Mucosa of descending colon (tissue), 3 donors: ENCODE results near the gene DENND5B. TPM values are rescaled to one million over a fixed set of nuclear protein-coding genes. Genes with fewer than 3 reads are reported as not detected.

Experiments used
- ATAC-seq: fragments of 200-7000 bp; cut with Tn5 transposase; one replicate; pipeline ENCODE4 v1.9.1; 2020; ENCODE audit warnings: mild to moderate bottlenecking, moderate library complexity
- DNase-seq, 3 donors: peaks; one replicate each; pipeline ENCODE4 v3.0.0-alpha.2; 2020
- H3K36me3 ChIP-seq: fragments of 200-600 bp; one replicate; pipeline ENCODE4 v1.8.0; 2021; ENCODE audit warnings: low read depth, mild to moderate bottlenecking
- H3K4me1 ChIP-seq: fragments of 200-600 bp; one replicate; pipeline ENCODE4 v1.8.0; 2021; ENCODE audit warnings: low read depth, mild to moderate bottlenecking
- H3K4me3 ChIP-seq: fragments of 200-600 bp; one replicate; pipeline ENCODE4 v1.8.0; 2021; ENCODE audit warnings: mild to moderate bottlenecking
- H3K9me3 ChIP-seq: fragments of 200-600 bp; one replicate; pipeline ENCODE4 v1.8.0; 2021; ENCODE audit warnings: mild to moderate bottlenecking
- CTCF ChIP-seq: fragments of 200-600 bp; IDR thresholded peaks from one replicate; pipeline ENCODE4 v1.8.0; 2022; ENCODE audit warnings: antibody characterized with exemption, mild to moderate bottlenecking
- intact Hi-C, 2 donors: fragments of 100-400 bp; cut with DNase I in 1 of 2; cut with micrococcal nuclease in 1 of 2; formaldehyde crosslinking; loops; one replicate each; pipeline versions ENCODE4 v1.11.0 to v1.11.1; 2022; cut with DNase I, micrococcal nuclease
- total RNA-seq, 3 donors: library from RNA; stranded (reverse); fragmentation: NEBNext Ultra II Directional in 2 of 3; extraction: Animal tissue kit (Norgen Biotek cat#: 25700) in 2 of 3; gene quantifications; one replicate each; pipeline versions ENCODE4 v1.2.1 to v1.2.4, GENCODE V29; 2021 to 2023
- donor health status: DM: no; HTN: no; CAD: no; lungs with moderate emphysema.
- donor health status: DM: no; HTN: no; CAD: no.
- donor health status: DM: no; HTN: yes; CAD: no.

The DENND5B gene
- total RNA-seq, 3 donors from 2014 or later = 10.4 to 20.3 (median 12.8) TPM

- peaks cover 13% of the 10 kb centered on the region for H3K4me1 ChIP-seq
- H3K9me3 ChIP-seq = no peaks in the 10 kb centered on the region
- no peak overlapping the region for H3K4me3 ChIP-seq
- DNase-seq (peak in 2 of 3 donors; percentile 54 to 61), ATAC-seq (peak; percentile 80)
- no peaks in the 10 kb centered on the region for H3K36me3 ChIP-seq
- no peak for TF ChIP-seq CTCF
- intact Hi-C loops = no loop called here
Measured at GRCh38 chr12:31362115-31362758, 228.7 kb downstream of the DENND5B start.

DNA sequence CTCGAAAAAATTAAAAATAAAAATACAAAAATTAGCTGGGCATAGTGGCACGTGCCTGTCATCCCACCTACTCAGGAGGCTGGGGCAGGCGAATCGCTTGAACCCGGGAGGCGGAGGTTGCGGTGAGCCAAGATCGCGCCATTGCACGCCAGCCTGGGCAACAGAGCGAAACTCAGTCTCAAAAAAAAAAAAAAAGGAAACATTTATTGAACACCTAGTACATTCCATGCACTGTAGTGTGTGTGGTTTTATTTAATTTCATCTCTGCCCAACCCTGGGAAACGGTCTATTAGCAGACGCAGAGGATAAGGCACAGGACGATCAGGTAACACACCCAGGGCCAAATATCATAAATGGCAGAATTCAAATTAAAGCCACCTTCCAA lies 229.2 kb downstream of the DENND5B start:
- no peaks in the 10 kb centered on the region for H3K9me3 ChIP-seq
- no peak for ATAC-seq
- peaks cover 13% of the 10 kb centered on the region for H3K4me1 ChIP-seq
- intact Hi-C loops = no loop called here
- H3K4me3 ChIP-seq = no peak overlapping the region
- no peaks in the 10 kb centered on the region for H3K36me3 ChIP-seq
- no peak for TF ChIP-seq CTCF
- no peak for DNase-seq

GRCh38 chr12:31355747-31356107 lies 235.2 kb downstream of the DENND5B start:
- Histone ChIP-seq H3K36me3 (no peaks in the 10 kb centered on the region), H3K9me3 (no peaks in the 10 kb centered on the region), H3K4me1 (peaks cover 9% of the 10 kb centered on the region), H3K4me3 (no peak overlapping the region)
- TF ChIP-seq CTCF = no peak
- peak; percentile 21 for ATAC-seq
- intact Hi-C loops = no loop called here
- peak in 1 of 3 donors; percentile 13 for DNase-seq

DNA sequence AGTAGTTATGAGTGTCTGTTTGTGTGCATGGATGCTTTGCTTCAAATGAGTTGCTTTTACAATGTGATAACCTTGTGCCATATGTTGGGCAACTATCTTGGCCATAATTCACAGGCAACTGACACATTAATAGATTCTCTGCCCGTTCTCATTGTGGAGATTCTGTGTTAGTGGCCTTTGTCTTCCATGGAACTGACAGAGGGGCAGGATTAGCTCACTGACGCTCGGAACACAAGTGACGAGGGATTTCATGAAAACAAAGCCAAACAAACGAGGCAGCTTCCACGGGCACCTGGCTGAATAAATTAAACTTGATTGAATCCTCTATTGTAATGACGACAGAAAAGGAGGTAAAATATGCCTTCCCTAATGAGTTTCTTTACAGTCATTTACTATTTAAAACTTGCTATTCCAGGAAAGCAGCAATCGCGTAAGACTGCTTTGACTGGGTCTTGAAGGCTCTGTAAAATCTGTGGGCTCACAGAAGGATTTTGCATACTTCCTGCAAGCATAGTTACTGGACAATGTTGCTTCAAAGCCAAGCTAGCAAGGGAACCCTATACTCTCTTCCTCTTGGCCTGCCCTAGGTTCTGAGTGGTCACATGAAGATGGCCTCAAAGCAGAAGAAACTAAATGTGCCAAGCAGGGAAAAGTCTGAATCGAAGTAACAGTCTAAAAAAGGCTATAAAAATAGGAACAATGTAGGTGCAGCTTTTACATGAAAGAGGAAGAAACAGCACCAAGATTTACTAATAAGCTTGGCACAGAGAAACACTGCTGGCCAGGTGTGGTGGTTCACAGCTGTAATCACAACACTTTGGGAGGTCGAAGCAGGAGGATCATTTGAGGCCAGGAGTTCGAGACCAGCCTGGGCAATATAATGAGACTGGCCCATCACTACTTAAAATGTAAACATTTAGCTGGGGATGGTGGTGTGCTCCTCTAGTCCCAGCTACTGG lies 236.9 kb downstream of the DENND5B start:
- ATAC-seq (peak; percentile 68), DNase-seq (peak in 1 of 3 donors; percentile 25)
- intact Hi-C loops = no loop called here
- H3K9me3 ChIP-seq = no peaks in the 10 kb centered on the region
- H3K36me3 ChIP-seq = no peaks in the 10 kb centered on the region
- no peak for TF ChIP-seq CTCF
- no peak overlapping the region for H3K4me3 ChIP-seq
- peaks cover 9% of the 10 kb centered on the region for H3K4me1 ChIP-seq

DNA sequence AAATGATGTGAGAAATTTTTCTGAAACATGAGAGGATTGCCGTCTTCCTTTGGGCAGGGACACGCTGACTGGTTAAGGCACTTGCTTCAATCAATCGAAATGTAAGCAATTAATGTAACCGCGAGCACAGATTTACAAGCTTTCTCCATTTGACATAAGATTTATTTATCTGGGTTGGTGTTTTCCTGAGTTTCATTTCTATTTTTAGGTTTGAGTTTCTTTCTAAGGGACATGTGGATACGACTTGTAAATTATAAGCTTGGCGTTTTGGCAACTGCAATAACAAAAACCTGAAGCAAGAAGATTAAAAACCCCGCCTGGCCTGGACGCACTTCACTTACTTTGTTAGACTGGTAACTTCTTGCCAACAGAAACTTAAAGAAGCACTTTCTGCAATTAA lies 244.7 kb downstream of the DENND5B start:
- H3K4me1 ChIP-seq = no peaks in the 10 kb centered on the region
- intact Hi-C loops = no loop called here
- TF ChIP-seq CTCF = no peak
- ATAC-seq = no peak
- no peaks in the 10 kb centered on the region for H3K36me3 ChIP-seq
- no peaks in the 10 kb centered on the region for H3K9me3 ChIP-seq
- no peak for DNase-seq
- no peak overlapping the region for H3K4me3 ChIP-seq
